HCT116 (cell line): ENCODE measurements around the gene KRT81. TPM values are rescaled to one million over a fixed set of nuclear protein-coding genes. Genes with fewer than 3 reads are reported as not detected.

Experiments used
- ATAC-seq: fragments of 200-7000 bp; cut with Tn5 transposase; 2 replicates; pipeline ENCODE4 v1.9.1; 2020; ENCODE audit warnings: mild to moderate bottlenecking, moderate library complexity
- BruUV-seq: library from RNA; stranded (reverse); fragments of 400-500 nt; replicated peaks from 2 replicates; lab custom pipeline; 2021; lab: Mats Ljungman, UMichigan
- CTCF ChIA-PET: fragments of 300-600 bp; sonication (Branson Sonifier 250); formaldehyde crosslinking; loops from one replicate; lab custom pipeline; 2021; ENCODE audit warnings: antibody characterized with exemption; lab: Charles Lee
- POLR2A ChIA-PET: fragments of 300-600, 350-600 bp; sonication (Branson Sonifier 250); formaldehyde crosslinking; loops from one replicate; lab custom pipeline; 2021; ENCODE audit warnings: antibody characterized with exemption; lab: Charles Lee
- RAD21 ChIA-PET, 2 experiments: fragments of 300-600 bp; sonication (Branson Sonifier 250); formaldehyde crosslinking; loops; one replicate each; lab custom pipeline; 2023; ENCODE audit warnings: low total read pairs in 2 of 2; ENCODE audit not compliant: uncharacterized antibody in 2 of 2, unreplicated experiment in 2 of 2, low non-redundant PET in 1 of 2; lab: Charles Lee
- DNase-seq: peaks from one replicate; pipeline ENCODE4 v3.0.0-alpha.2; 2010; ENCODE audit warnings: low read depth, low spot score
- H2AFZ ChIP-seq: fragments of 200-600 bp; shearing (Covaris generic), sonication (generic); 2 replicates; pipeline ENCODE4 v1.6.1; 2017; ENCODE audit warnings: low read depth, mixed run types, mixed read lengths, antibody characterized with exemption, low read length; ENCODE audit not compliant: poor library complexity, severe bottlenecking
- H3K27ac ChIP-seq: 2 replicates; pipeline ENCODE4 v1.5.1; 2012; ENCODE audit warnings: low read depth, low read length
- H3K27me3 ChIP-seq: fragments of 200-600 bp; sonication (generic); 2 replicates; pipeline ENCODE4 v1.6.1; 2016; ENCODE audit warnings: mixed run types, low read length, mixed read lengths; ENCODE audit not compliant: insufficient read depth
- H3K36me3 ChIP-seq, 2 experiments: fragments of 200-500 bp in 1 of 2; fragments of 200-600 bp in 1 of 2; sonication (Bioruptor generic) in 1 of 2; sonication (generic) in 1 of 2; 2 replicates each; pipeline versions ENCODE4 v1.5.1 to v1.6.1; 2014 to 2016; ENCODE audit warnings: low read length in 2 of 2, inconsistent platforms in 1 of 2, mixed read lengths in 1 of 2, mixed run types in 1 of 2; ENCODE audit not compliant: insufficient read depth in 2 of 2, control insufficient read depth in 1 of 2
- H3K4me1 ChIP-seq, 2 experiments: fragments of 200-600 bp in 1 of 2; sonication (generic) in 1 of 2; 2 replicates each; pipeline versions ENCODE4 v1.5.1 to v1.6.1; 2012 to 2017; ENCODE audit warnings: low read length in 2 of 2, inconsistent platforms in 1 of 2, mild to moderate bottlenecking in 1 of 2, mixed read lengths in 1 of 2, mixed run types in 1 of 2, moderate library complexity in 1 of 2; ENCODE audit not compliant: insufficient read depth in 2 of 2, control insufficient read depth in 1 of 2
- H3K4me2 ChIP-seq: fragments of 200-600 bp; sonication (generic); 2 replicates; pipeline ENCODE4 v1.6.1; 2017; ENCODE audit warnings: mixed run types, low read length, mixed read lengths
- H3K4me3 ChIP-seq, 2 experiments: fragments of 200-600 bp in 1 of 2; sonication (generic) in 1 of 2; replicated peaks in 1 of 2; 2 replicates each; pipeline ENCODE4 v1.5.1; 2011 to 2016; ENCODE audit warnings: low read length in 2 of 2, control low read depth in 1 of 2, low read depth in 1 of 2, mild to moderate bottlenecking in 1 of 2, mixed read lengths in 1 of 2, mixed run types in 1 of 2
- H3K79me2 ChIP-seq: fragments of 200-600 bp; sonication (generic); 2 replicates; pipeline ENCODE4 v1.6.1; 2017; ENCODE audit warnings: mild to moderate bottlenecking, mixed run types, low read length, moderate library complexity, mixed read lengths; ENCODE audit not compliant: insufficient read depth
- H3K9ac ChIP-seq: fragments of 200-600 bp; sonication (generic); 2 replicates; pipeline ENCODE4 v1.6.1; 2016; ENCODE audit warnings: low read length, mixed read lengths
- H3K9me2 ChIP-seq: fragments of 200-600 bp; sonication (generic), shearing (Covaris generic); 2 replicates; pipeline ENCODE4 v1.6.1; 2017; ENCODE audit warnings: mixed run types, mild to moderate bottlenecking, moderate library complexity; ENCODE audit not compliant: insufficient read depth
- H3K9me3 ChIP-seq, 2 experiments: fragments of 200-500 bp in 1 of 2; fragments of 200-600 bp in 1 of 2; sonication (Bioruptor generic) in 1 of 2; sonication (generic) in 1 of 2; 2 replicates each; pipeline ENCODE4 v1.6.1; 2014 to 2017; ENCODE audit warnings: low read length in 2 of 2, mixed read lengths in 2 of 2, inconsistent platforms in 1 of 2, low read depth in 1 of 2, mild to moderate bottlenecking in 1 of 2, mixed run types in 1 of 2, moderate library complexity in 1 of 2; ENCODE audit not compliant: control insufficient read depth in 1 of 2, insufficient read depth in 1 of 2
- H4K20me1 ChIP-seq: fragments of 200-600 bp; sonication (generic), shearing (Covaris generic); 2 replicates; pipeline ENCODE4 v1.6.1; 2017; ENCODE audit warnings: mixed run types, mild to moderate bottlenecking, moderate library complexity; ENCODE audit not compliant: insufficient read depth
- CBX3 ChIP-seq: IDR thresholded peaks from 2 replicates; pipeline ENCODE4 v1.6.1; 2012; ENCODE audit warnings: low read depth
- CEBPB ChIP-seq: IDR thresholded peaks from 2 replicates; pipeline ENCODE4 v1.6.1; 2012; ENCODE audit warnings: low read depth
- EGR1 ChIP-seq: IDR thresholded peaks from 2 replicates; pipeline ENCODE4 v1.6.1; 2012; ENCODE audit warnings: low read depth
- EZH2 ChIP-seq: fragments of 200-600 bp; sonication (generic); IDR thresholded peaks from 2 replicates; pipeline ENCODE4 v1.6.1; 2017; ENCODE audit warnings: antibody characterized with exemption, mixed run types
- EZH2phosphoT487 ChIP-seq: fragments of 200-600 bp; IDR thresholded peaks from 2 replicates; pipeline ENCODE4 v1.6.1; 2018; ENCODE audit warnings: antibody characterized with exemption, borderline replicate concordance
- FOSL1 ChIP-seq: IDR thresholded peaks from 2 replicates; pipeline ENCODE4 v1.6.1; 2012; ENCODE audit warnings: low read depth
- JUND ChIP-seq: IDR thresholded peaks from 2 replicates; pipeline ENCODE4 v1.6.1; 2012
- POLR2AphosphoS5 ChIP-seq: IDR thresholded peaks from 2 replicates; pipeline ENCODE4 v1.6.1; 2011; ENCODE audit warnings: mild to moderate bottlenecking, low read depth, low read length, moderate library complexity
- RAD21 ChIP-seq: IDR thresholded peaks from 2 replicates; pipeline ENCODE4 v1.6.1; 2012; ENCODE audit warnings: low read depth, mild to moderate bottlenecking
- SIN3A ChIP-seq: IDR thresholded peaks from 2 replicates; pipeline ENCODE4 v1.6.1; 2012; ENCODE audit warnings: low read depth
- SP1 ChIP-seq: IDR thresholded peaks from 2 replicates; pipeline ENCODE4 v1.6.1; 2012; ENCODE audit warnings: low read depth
- TCF7L2 ChIP-seq: IDR thresholded peaks from 2 replicates; pipeline ENCODE4 v1.7.0; 2011; ENCODE audit warnings: borderline replicate concordance, inconsistent platforms; ENCODE audit not compliant: insufficient read depth, insufficient read length; ENCODE audit errors: extremely low read depth
- YY1 ChIP-seq: IDR thresholded peaks from 2 replicates; pipeline ENCODE4 v1.6.1; 2011; ENCODE audit warnings: low read length, low read depth, moderate library complexity, mild to moderate bottlenecking; ENCODE audit not compliant: insufficient replicate concordance; ENCODE audit errors: extremely low read depth
- ZFX ChIP-seq: fragments of 450-650 bp; IDR thresholded peaks from 2 replicates; pipeline ENCODE4 v1.6.1; 2017
- intact Hi-C: fragments of 100-400 bp; cut with micrococcal nuclease; formaldehyde crosslinking; loops from 2 replicates; pipeline ENCODE4 v1.10.0; 2022
- total RNA-seq: library from RNA; stranded (reverse); gene quantifications from one replicate; pipeline ENCODE4 v1.2.1, GENCODE V29; 2021; ENCODE audit not compliant: unreplicated experiment
- TF ChIP-seq, protein P1 (sequence below): IDR thresholded peaks from 2 replicates; pipeline ENCODE4 v1.6.1; 2012
- TF ChIP-seq, protein P2 (sequence below): IDR thresholded peaks from 2 replicates; pipeline ENCODE4 v1.6.1; 2012; ENCODE audit warnings: low read depth
- TF ChIP-seq, protein P3 (sequence below): IDR thresholded peaks from 2 replicates; pipeline ENCODE4 v1.6.1; 2012

The KRT81 gene
- total RNA-seq, 1 experiment from 2014 or later, result 0.84 TPM

DNA sequence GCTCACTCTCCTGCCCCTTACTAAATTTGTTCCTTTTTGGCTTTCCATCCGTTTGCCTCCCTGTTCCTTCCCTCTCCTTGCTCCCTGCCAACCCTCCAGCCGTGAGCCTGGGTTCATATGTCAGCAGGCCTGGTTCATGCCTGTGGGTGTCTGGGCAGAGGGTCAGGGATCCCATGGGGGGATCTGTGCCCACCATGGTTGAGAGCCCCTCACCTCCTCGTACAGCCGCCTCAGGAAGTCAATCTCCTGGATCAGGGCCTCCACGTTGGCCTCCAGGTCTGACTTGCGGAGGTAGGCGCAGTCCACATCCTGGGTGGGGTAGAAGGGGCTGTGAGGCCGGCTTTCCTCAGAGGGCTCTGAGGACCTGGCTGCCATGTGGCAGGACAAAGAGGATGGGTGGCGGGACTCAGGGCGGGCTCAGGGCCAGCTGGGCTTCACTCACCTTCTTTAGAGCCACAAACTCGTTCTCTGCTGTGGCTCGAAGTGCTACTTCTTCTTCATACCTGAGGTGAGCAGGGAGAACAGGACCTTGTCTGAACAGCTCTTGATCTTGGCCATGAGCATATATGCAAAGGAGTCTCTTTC lies 26.2 kb upstream of the KRT81 start:
- Histone ChIP-seq H3K4me1 (peaks cover 0 to 10% of the 10 kb centered on the region in 2 experiments; a peak in 2 of 4 replicates), H3K36me3 (no peaks in the 10 kb centered on the region), H3K9me3 (no peaks in the 10 kb centered on the region), H4K20me1 (no peaks in the 10 kb centered on the region), H3K27ac (no peak overlapping the region), H3K79me2 (no peaks in the 10 kb centered on the region), H3K27me3 (no peaks in the 10 kb centered on the region; the same call in 1 of the 2 replicates), H3K4me3 (no peak overlapping the region), H3K9me2 (no peaks in the 10 kb centered on the region), H3K9ac (no peak overlapping the region), H2AFZ (no peak overlapping the region), H3K4me2 (no peak overlapping the region)
- ChIA-PET CTCF (interaction anchor here (1.4 to 1.5 kb wide), 3 partner anchors 9 to 553 kb away, joined by 3 to 14 read pairs (median 3); no protein-coding TSS in a partner anchor), POLR2A (no interaction called here), RAD21 (no interaction called here)
- no peak for DNase-seq
- intact Hi-C loops, result no loop called here
- no peak for TF ChIP-seq SP1
- TF ChIP-seq FOSL1, result no peak
- TF ChIP-seq, protein P1, sequence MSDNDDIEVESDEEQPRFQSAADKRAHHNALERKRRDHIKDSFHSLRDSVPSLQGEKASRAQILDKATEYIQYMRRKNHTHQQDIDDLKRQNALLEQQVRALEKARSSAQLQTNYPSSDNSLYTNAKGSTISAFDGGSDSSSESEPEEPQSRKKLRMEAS, result no peak
- no peak for TF ChIP-seq CBX3
- no peak for TF ChIP-seq EGR1
- no peak for TF ChIP-seq RAD21
- no peak for TF ChIP-seq TCF7L2
- TF ChIP-seq JUND, result no peak
- no peak for TF ChIP-seq SIN3A
- TF ChIP-seq, protein P2, sequence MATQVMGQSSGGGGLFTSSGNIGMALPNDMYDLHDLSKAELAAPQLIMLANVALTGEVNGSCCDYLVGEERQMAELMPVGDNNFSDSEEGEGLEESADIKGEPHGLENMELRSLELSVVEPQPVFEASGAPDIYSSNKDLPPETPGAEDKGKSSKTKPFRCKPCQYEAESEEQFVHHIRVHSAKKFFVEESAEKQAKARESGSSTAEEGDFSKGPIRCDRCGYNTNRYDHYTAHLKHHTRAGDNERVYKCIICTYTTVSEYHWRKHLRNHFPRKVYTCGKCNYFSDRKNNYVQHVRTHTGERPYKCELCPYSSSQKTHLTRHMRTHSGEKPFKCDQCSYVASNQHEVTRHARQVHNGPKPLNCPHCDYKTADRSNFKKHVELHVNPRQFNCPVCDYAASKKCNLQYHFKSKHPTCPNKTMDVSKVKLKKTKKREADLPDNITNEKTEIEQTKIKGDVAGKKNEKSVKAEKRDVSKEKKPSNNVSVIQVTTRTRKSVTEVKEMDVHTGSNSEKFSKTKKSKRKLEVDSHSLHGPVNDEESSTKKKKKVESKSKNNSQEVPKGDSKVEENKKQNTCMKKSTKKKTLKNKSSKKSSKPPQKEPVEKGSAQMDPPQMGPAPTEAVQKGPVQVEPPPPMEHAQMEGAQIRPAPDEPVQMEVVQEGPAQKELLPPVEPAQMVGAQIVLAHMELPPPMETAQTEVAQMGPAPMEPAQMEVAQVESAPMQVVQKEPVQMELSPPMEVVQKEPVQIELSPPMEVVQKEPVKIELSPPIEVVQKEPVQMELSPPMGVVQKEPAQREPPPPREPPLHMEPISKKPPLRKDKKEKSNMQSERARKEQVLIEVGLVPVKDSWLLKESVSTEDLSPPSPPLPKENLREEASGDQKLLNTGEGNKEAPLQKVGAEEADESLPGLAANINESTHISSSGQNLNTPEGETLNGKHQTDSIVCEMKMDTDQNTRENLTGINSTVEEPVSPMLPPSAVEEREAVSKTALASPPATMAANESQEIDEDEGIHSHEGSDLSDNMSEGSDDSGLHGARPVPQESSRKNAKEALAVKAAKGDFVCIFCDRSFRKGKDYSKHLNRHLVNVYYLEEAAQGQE, result no peak
- TF ChIP-seq, protein P3, sequence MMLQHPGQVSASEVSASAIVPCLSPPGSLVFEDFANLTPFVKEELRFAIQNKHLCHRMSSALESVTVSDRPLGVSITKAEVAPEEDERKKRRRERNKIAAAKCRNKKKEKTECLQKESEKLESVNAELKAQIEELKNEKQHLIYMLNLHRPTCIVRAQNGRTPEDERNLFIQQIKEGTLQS, result no peak
- TF ChIP-seq ZFX, result no peak
- no peak for TF ChIP-seq YY1
- no peak for TF ChIP-seq EZH2
- TF ChIP-seq EZH2phosphoT487, result no peak
- no peak for TF ChIP-seq CEBPB
- no peak for TF ChIP-seq POLR2AphosphoS5
- no peak for ATAC-seq
- no TSS peak for BruUV-seq
